ENCODE data around the gene CD151. TPM values are rescaled to one million over a fixed set of nuclear protein-coding genes. Genes with fewer than 3 reads are reported as not detected.

CD151 gene
- total RNA-seq, 4 donors from 2014 or later, result 87.6 to 118 (median 94.0) TPM

GRCh38 chr11:887589-887988 is 54.8 kb downstream of the CD151 start:
- no peak for DNase-seq
- 97% methylated on average over 8 to 10 of the region's 14 CpGs for WGBS, 2 donors
- TF ChIP-seq CTCF (IDR thresholded peaks at IDR 0.05) (no peak), POLR2A (IDR thresholded peaks at IDR 0.05) (no peak)
- no peaks in the 10 kb centered on the region for H3K4me1 ChIP-seq
- intact Hi-C loops (cut with DNase I), result no loop called here
- peaks cover 6 to 84% (median 7%) of the 10 kb centered on the region in 3 donors for H3K36me3 ChIP-seq
- H3K4me3 ChIP-seq, result no peak overlapping the region
- H3K27ac ChIP-seq, result no peak overlapping the region
- H3K9me3 ChIP-seq, result no peaks in the 10 kb centered on the region
- H3K27me3 ChIP-seq, result no peaks in the 10 kb centered on the region

Small RNAs within 50 kb of the gene (small RNA-seq; reads per million reads assigned to genes)
- 0 reads per million in 4 donors for gene SNORA52

Other genes starting within 250 kb of the CD151 start
- gene IRF7, start 217.0 kb upstream of the CD151 start, total RNA-seq, result 10 to 100 TPM; 16.9 to 26.3 (median 20.2) TPM
- gene CDHR5, start 208.0 kb upstream of the CD151 start, total RNA-seq, result not detected
- 1 to 10 TPM in 1 of 4 donors, not detected in 3; 5.3 TPM for gene SCT, start 205.8 kb upstream of the CD151 start, total RNA-seq
- gene DRD4, start 195.7 kb upstream of the CD151 start, total RNA-seq, result under 1 TPM in 1 of 4 donors, not detected in 3; 0.76 TPM
- 10 to 100 TPM; 18.3 to 45.0 (median 25.4) TPM for gene DEAF1, start 137.7 kb upstream of the CD151 start, total RNA-seq
- gene TMEM80, start 137.1 kb upstream of the CD151 start, total RNA-seq, result 10 to 100 TPM; 16.1 to 55.3 (median 18.1) TPM
- 100 to 1,000 TPM; 163 to 367 (median 238) TPM for gene EPS8L2, start 126.7 kb upstream of the CD151 start, total RNA-seq
- 100 to 1,000 TPM; 311 to 629 (median 504) TPM for gene TALDO1, start 85.5 kb upstream of the CD151 start, total RNA-seq
- gene GATD1, start 55.5 kb upstream of the CD151 start, total RNA-seq, result 10 to 100 TPM; 20.2 to 38.7 (median 21.6) TPM
- gene CEND1, start 42.9 kb upstream of the CD151 start, total RNA-seq, result under 1 TPM in 1 of 4 donors, not detected in 3; 0.15 TPM
- 10 to 100 TPM in 2 of 4 donors, 1 to 10 TPM in 2; 4.0 to 14.7 (median 9.8) TPM for gene SLC25A22, start 34.7 kb upstream of the CD151 start, total RNA-seq
- 10 to 100 TPM in 3 of 4 donors, 1 to 10 TPM in 1; 9.3 to 14.3 (median 10.6) TPM for gene PIDD1, start 27.7 kb upstream of the CD151 start, total RNA-seq
- gene RPLP2, start 23.0 kb upstream of the CD151 start, total RNA-seq, result 100 to 1,000 TPM; 232 to 871 (median 490) TPM
- 10 to 100 TPM; 14.2 to 42.7 (median 26.0) TPM for gene PNPLA2, start 14.0 kb upstream of the CD151 start, total RNA-seq
- gene CRACR2B, start 5.0 kb upstream of the CD151 start, total RNA-seq, result 1 to 10 TPM in 3 of 4 donors, under 1 TPM in 1; 0.48 to 5.7 (median 3.5) TPM
- gene POLR2L, start 9.6 kb downstream of the CD151 start, total RNA-seq, result 10 to 100 TPM; 45.6 to 90.3 (median 64.7) TPM
- 10 to 100 TPM in 3 of 4 donors, 1 to 10 TPM in 1; 6.8 to 59.7 (median 19.0) TPM for gene TSPAN4, start 9.9 kb downstream of the CD151 start, total RNA-seq
- gene CHID1, start 77.9 kb downstream of the CD151 start, total RNA-seq, result 10 to 100 TPM; 58.2 to 63.4 (median 61.3) TPM
- gene AP2A2, start 92.9 kb downstream of the CD151 start, total RNA-seq, result 10 to 100 TPM; 19.8 to 48.6 (median 28.5) TPM
- under 1 TPM in 1 of 4 donors, not detected in 3; 0.19 TPM for gene MUC6, start 203.8 kb downstream of the CD151 start, total RNA-seq
- gene MUC2, start 241.9 kb downstream of the CD151 start, total RNA-seq, result under 1 TPM in 1 of 4 donors, not detected in 3; 0.04 TPM

Data from esophagus squamous epithelium (tissue), 5 donors.